K562 (cell line): Measurements from ENCODE around the gene ITK. TPM values are rescaled to one million over a fixed set of nuclear protein-coding genes. Genes with fewer than 3 reads are reported as not detected.

ENCODE experiments used
- CHD4 ChIP-seq: fragments of 200-600 bp; sonication (generic); IDR thresholded peaks from 3 replicates; pipeline ENCODE4 v1.6.1; 2012; ENCODE audit warnings: low read depth, mild to moderate bottlenecking, mixed read lengths, low read length, inconsistent platforms; ENCODE audit not compliant: insufficient read depth, insufficient replicate concordance, poor library complexity, severe bottlenecking
- GTF2F1 ChIP-seq: IDR thresholded peaks from 2 replicates; pipeline ENCODE4 v1.6.1; 2011; ENCODE audit warnings: low read depth, low read length, improper control_type of control experiment
- KLF16 ChIP-seq: IDR thresholded peaks from 2 replicates; pipeline ENCODE4 v1.6.1; 2016; ENCODE audit warnings: antibody characterized with exemption
- NFE2L1 ChIP-seq: fragments of 450-650 bp; IDR thresholded peaks from 2 replicates; pipeline ENCODE4 v1.6.1; 2016; ENCODE audit warnings: missing genetic modification characterization, low read depth, mild to moderate bottlenecking, missing compliant biosample characterization, moderate library complexity, borderline replicate concordance
- OTX1 ChIP-seq: fragments of 450-650 bp; formaldehyde crosslinking; IDR thresholded peaks from 2 replicates; pipeline ENCODE4 v1.4.0; 2022; ENCODE audit warnings: mild to moderate bottlenecking
- SNRNP70 ChIP-seq: fragments of 200-400 bp; formaldehyde crosslinking; optimal IDR thresholded peaks from 2 replicates; pipeline ENCODE3; 2017; ENCODE audit warnings: low read depth, low read length
- ZNF143 ChIP-seq: sonication (generic); formaldehyde crosslinking; IDR thresholded peaks from 2 replicates; pipeline ENCODE4 v1.9.0; 2022; ENCODE audit warnings: mild to moderate bottlenecking, missing genetic modification reagents
- ZNF197 ChIP-seq: fragments of 200-800 bp; sonication (Bioruptor generic); IDR thresholded peaks from 2 replicates; pipeline ENCODE4 v1.6.1; 2016; ENCODE audit warnings: low read depth, missing genetic modification characterization, missing compliant biosample characterization
- polyA plus RNA-seq, 8 experiments: library from polyadenylated mRNA; depleted of rRNA in 4 of 8; stranded (reverse) in 5 of 8; unstranded in 3 of 8; fragments of >200 nt; fragmentation: Nextera tagmentation in 2 of 8; fragmentation: Illumina TruSeq in 1 of 8; extraction: Ambion mirVana in 2 of 8; extraction: Trizol in 1 of 8; gene quantifications; 2 replicates each; pipeline versions ENCODE4 v1.2.1 to v1.2.3, GENCODE V29; 2011 to 2014; ENCODE audit warnings: inconsistent platforms in 1 of 8, missing spikeins in 1 of 8
- total RNA-seq, 7 experiments: library from RNA; depleted of rRNA in 6 of 7; stranded (reverse); fragments of >200 nt in 6 of 7; fragmentation: Illumina TruSeq in 2 of 7; extraction: Trizol in 2 of 7; gene quantifications; 2 replicates each; pipeline versions ENCODE4 v1.2.1 to v1.2.3, GENCODE V29; 2011 to 2021; ENCODE audit warnings: low replicate concordance in 1 of 7
- TF ChIP-seq, protein P1 (sequence below): fragments of 450-650 bp; IDR thresholded peaks from 2 replicates; pipeline ENCODE4 v1.6.1; 2016; ENCODE audit warnings: low read depth
- TF ChIP-seq, protein P2 (sequence below): fragments of 200-800 bp; sonication (Bioruptor generic); IDR thresholded peaks from 2 replicates; pipeline ENCODE4 v1.6.1; 2017; ENCODE audit warnings: missing genetic modification characterization, missing compliant biosample characterization

The ITK gene
- total and polyA plus RNA-seq, 9 of the 15 experiments (the other 6 are each of a cell fraction or from before 2014, with no cell fraction given): 0.04 to 0.75 TPM; not detected in 7

- TF ChIP-seq ZNF197 (CRISPR knock-in tag): no peak
- no peak for TF ChIP-seq SNRNP70
- TF ChIP-seq CHD4: no peak
- TF ChIP-seq NFE2L1: no peak
- TF ChIP-seq, protein P1, sequence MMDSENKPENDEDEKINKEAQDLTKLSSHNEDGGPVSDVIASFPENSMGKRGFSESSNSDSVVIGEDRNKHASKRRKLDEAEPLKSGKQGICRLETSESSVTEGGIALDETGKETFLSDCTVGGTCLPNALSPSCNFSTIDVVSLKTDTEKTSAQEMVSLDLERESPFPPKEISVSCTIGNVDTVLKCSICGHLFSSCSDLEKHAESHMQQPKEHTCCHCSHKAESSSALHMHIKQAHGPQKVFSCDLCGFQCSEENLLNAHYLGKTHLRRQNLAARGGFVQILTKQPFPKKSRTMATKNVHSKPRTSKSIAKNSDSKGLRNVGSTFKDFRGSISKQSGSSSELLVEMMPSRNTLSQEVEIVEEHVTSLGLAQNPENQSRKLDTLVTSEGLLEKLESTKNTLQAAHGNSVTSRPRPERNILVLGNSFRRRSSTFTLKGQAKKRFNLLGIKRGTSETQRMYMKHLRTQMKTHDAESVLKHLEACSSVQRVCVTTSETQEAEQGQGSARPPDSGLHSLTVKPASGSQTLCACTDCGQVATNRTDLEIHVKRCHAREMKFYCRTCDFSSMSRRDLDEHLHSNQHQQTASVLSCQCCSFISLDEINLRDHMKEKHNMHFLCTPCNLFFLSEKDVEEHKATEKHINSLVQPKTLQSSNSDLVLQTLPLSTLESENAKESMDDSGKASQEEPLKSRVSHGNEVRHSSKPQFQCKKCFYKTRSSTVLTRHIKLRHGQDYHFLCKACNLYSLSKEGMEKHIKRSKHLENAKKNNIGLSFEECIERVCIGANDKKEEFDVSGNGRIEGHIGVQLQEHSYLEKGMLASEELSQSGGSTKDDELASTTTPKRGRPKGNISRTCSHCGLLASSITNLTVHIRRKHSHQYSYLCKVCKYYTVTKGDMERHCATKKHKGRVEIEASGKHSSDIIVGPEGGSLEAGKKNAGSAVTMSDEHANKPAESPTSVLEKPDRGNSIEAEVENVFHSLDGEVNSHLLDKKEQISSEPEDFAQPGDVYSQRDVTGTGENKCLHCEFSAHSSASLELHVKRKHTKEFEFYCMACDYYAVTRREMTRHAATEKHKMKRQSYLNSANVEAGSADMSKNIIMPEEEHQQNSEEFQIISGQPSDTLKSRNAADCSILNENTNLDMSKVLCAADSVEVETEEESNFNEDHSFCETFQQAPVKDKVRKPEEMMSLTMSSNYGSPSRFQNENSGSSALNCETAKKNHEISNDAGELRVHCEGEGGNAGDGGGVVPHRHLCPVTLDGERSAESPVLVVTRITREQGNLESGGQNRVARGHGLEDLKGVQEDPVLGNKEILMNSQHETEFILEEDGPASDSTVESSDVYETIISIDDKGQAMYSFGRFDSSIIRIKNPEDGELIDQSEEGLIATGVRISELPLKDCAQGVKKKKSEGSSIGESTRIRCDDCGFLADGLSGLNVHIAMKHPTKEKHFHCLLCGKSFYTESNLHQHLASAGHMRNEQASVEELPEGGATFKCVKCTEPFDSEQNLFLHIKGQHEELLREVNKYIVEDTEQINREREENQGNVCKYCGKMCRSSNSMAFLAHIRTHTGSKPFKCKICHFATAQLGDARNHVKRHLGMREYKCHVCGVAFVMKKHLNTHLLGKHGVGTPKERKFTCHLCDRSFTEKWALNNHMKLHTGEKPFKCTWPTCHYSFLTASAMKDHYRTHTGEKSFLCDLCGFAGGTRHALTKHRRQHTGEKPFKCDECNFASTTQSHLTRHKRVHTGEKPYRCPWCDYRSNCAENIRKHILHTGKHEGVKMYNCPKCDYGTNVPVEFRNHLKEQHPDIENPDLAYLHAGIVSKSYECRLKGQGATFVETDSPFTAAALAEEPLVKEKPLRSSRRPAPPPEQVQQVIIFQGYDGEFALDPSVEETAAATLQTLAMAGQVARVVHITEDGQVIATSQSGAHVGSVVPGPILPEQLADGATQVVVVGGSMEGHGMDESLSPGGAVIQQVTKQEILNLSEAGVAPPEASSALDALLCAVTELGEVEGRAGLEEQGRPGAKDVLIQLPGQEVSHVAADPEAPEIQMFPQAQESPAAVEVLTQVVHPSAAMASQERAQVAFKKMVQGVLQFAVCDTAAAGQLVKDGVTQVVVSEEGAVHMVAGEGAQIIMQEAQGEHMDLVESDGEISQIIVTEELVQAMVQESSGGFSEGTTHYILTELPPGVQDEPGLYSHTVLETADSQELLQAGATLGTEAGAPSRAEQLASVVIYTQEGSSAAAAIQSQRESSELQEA: no peak
- no peak for TF ChIP-seq ZNF143 (CRISPR knock-in tag)
- TF ChIP-seq OTX1 (CRISPR knock-in tag): no peak
- no peak for TF ChIP-seq KLF16
- no peak for TF ChIP-seq GTF2F1
- TF ChIP-seq, protein P2, sequence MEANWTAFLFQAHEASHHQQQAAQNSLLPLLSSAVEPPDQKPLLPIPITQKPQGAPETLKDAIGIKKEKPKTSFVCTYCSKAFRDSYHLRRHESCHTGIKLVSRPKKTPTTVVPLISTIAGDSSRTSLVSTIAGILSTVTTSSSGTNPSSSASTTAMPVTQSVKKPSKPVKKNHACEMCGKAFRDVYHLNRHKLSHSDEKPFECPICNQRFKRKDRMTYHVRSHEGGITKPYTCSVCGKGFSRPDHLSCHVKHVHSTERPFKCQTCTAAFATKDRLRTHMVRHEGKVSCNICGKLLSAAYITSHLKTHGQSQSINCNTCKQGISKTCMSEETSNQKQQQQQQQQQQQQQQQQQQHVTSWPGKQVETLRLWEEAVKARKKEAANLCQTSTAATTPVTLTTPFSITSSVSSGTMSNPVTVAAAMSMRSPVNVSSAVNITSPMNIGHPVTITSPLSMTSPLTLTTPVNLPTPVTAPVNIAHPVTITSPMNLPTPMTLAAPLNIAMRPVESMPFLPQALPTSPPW (CRISPR knock-in tag): no peak
Measured at GRCh38 chr5:157230610-157231009, 50.0 kb downstream of the ITK start (continued).
